Sigmoid colon (tissue), 4 donors: ENCODE measurements around the gene SALL1.

Experiments
- CTCF ChIP-seq, 4 experiments: fragments of 450-650 bp in 3 of 4; fragments of 200-600 bp in 1 of 4; IDR thresholded peaks; one replicate each; pipeline ENCODE4 v1.5.1; 2016 to 2019; ENCODE audit warnings: antibody characterized with exemption in 4 of 4, mild to moderate bottlenecking in 3 of 4, moderate library complexity in 2 of 4
- POLR2A ChIP-seq, 2 donors: fragments of 450-650 bp; IDR thresholded peaks; one replicate each; pipeline ENCODE4 v1.6.1; 2016; ENCODE audit warnings: antibody characterized with exemption in 2 of 2, mild to moderate bottlenecking in 2 of 2, moderate library complexity in 2 of 2
- POLR2AphosphoS5 ChIP-seq, 4 donors: sonication (generic); formaldehyde crosslinking; IDR thresholded peaks; one replicate each; pipeline ENCODE4 v1.6.1; 2017; ENCODE audit warnings: antibody characterized with exemption in 4 of 4

GRCh38 chr16:51200793-51201192 is 49.7 kb upstream of the SALL1 start:
- TF ChIP-seq CTCF (IDR thresholded peaks at IDR 0.05) (no peak), POLR2A (IDR thresholded peaks at IDR 0.05) (no peak), POLR2AphosphoS5 (IDR thresholded peaks at IDR 0.05) (no peak)
